ENCODE results near the gene PRPF40B. TPM values are rescaled to one million over a fixed set of nuclear protein-coding genes. Genes with fewer than 3 reads are reported as not detected.

Gene PRPF40B
- total RNA-seq, 1 donor from 2014 or later: 19.9 TPM

DNA sequence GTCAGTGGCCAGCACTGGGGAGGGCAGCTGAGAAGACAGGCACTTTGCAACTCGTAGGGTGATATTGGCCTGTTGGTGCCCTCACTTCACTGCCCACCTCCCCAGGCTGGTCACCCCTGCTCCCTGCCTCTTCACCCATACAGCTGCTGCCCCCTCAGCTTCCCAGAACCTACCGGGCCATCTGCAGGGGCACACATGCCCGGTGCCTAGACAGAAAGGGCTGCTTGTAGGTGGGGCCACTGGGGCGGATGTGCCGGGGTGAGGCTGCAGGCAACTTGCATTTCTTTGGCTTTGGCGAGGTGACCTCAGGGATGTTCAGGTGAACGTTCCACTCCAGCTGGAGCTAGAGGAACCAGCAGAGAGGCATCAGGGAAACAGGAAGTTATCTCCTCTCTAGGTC lies 35.1 kb upstream of the PRPF40B start:
- H3K4me1 ChIP-seq: no peaks in the 10 kb centered on the region
- H3K36me3 ChIP-seq: no peaks in the 10 kb centered on the region
- intact Hi-C loops (cut with DNase I): no loop called here
- no peaks in the 10 kb centered on the region for H3K27me3 ChIP-seq
- no peak overlapping the region for H3K27ac ChIP-seq
- no peak overlapping the region for H3K4me3 ChIP-seq
- ATAC-seq (no peak), DNase-seq (no peak)
- TF ChIP-seq, protein P1, sequence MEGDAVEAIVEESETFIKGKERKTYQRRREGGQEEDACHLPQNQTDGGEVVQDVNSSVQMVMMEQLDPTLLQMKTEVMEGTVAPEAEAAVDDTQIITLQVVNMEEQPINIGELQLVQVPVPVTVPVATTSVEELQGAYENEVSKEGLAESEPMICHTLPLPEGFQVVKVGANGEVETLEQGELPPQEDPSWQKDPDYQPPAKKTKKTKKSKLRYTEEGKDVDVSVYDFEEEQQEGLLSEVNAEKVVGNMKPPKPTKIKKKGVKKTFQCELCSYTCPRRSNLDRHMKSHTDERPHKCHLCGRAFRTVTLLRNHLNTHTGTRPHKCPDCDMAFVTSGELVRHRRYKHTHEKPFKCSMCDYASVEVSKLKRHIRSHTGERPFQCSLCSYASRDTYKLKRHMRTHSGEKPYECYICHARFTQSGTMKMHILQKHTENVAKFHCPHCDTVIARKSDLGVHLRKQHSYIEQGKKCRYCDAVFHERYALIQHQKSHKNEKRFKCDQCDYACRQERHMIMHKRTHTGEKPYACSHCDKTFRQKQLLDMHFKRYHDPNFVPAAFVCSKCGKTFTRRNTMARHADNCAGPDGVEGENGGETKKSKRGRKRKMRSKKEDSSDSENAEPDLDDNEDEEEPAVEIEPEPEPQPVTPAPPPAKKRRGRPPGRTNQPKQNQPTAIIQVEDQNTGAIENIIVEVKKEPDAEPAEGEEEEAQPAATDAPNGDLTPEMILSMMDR (IDR thresholded peaks at IDR 0.05): no peak
- H3K9me3 ChIP-seq: no peaks in the 10 kb centered on the region

DNA sequence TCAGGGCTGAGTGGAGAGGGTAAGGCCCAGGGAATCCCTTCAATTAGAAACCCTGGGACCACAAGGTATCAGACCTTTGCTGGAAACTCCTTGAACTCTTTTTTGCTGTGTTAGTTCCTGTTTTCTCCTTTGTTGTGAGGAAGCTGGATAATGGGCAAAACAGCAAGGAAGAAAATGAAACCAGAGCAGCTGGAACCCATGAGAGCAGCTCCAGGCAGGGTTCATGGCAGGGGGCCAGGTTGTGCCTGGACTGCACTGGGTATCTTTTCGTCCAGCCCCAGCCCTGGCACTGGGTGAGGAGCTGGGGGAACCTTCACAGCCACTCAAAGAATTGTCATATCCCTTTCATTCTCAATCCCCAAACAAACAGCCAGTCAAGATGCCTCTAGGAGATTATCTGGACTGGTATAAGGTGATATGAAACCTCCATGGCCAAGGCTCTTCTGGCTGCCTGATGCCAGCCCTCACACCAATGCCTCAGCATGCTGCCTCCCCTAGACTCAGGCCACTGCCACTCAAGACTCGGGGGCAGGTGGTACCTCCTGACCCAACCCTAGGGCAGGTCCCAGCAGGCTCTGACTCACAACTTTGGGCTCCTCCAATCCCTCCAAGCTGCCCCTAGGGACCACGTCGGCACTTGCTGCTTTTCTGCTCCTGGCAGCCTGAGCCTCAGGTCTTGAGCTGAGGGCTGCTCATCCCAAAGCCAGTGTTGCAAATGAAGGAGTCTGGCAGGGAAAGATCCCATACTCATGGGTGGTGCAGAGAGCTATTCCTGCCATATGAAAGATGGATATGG lies 34.4 kb upstream of the PRPF40B start:
- DNase-seq: no peak
- intact Hi-C loops (cut with DNase I): no loop called here
- no peak for ATAC-seq
- Histone ChIP-seq H3K4me1 (no peaks in the 10 kb centered on the region), H3K4me3 (no peak overlapping the region), H3K36me3 (no peaks in the 10 kb centered on the region), H3K27ac (no peak overlapping the region), H3K9me3 (no peaks in the 10 kb centered on the region), H3K27me3 (no peaks in the 10 kb centered on the region)
- TF ChIP-seq, protein P1 (IDR thresholded peaks at IDR 0.05): no peak

DNA sequence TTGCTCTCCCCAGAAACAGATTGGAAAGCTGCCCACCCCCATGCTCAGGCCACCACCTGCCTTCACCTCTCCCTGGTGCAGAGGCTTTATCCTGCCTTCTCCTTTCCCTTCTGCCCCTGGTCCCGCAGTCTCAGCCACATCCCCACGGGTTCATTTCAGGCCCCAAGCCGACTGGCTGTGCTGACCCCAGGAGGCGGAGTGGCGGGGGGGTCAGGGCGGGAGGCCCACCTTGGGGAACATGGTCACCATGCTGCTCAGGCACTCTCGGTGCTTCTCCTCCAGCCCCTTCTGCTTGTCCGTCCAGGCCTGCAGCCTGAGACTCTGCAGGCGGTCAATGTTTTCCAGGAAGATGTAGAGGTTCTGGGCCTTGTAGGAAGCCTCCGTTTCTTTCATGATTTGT lies 24.8 kb upstream of the PRPF40B start:
- H3K27me3 ChIP-seq: no peaks in the 10 kb centered on the region
- H3K36me3 ChIP-seq: no peaks in the 10 kb centered on the region
- H3K4me3 ChIP-seq: no peak overlapping the region
- TF ChIP-seq, protein P1 (IDR thresholded peaks at IDR 0.05): no peak
- H3K4me1 ChIP-seq: no peaks in the 10 kb centered on the region
- no peak overlapping the region for H3K27ac ChIP-seq
- ATAC-seq (no peak), DNase-seq (no peak)
- intact Hi-C loops (cut with DNase I): no loop called here
- no peaks in the 10 kb centered on the region for H3K9me3 ChIP-seq

DNA sequence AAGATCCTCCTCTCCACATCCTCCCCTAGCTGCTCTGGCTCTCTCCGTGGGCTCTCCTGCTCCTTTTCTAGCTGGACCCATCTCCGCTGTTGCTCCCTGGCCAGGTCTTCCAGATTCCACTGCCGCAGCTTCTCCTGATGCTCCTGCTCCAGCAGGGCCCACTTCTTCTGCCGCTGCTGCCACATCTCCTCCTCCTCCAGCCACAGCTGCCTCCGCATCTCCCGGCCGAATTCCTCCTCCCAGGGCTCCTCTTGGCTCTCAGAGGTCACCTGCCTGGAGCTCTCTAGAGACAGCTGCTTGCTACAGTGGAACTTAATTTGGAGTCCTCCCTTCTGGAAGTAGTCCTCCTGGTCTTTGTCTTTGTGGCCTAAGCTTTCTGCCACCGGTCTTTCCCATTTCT lies 23.4 kb upstream of the PRPF40B start:
- Histone ChIP-seq H3K27ac (no peak overlapping the region), H3K9me3 (no peaks in the 10 kb centered on the region), H3K27me3 (no peaks in the 10 kb centered on the region), H3K4me1 (no peaks in the 10 kb centered on the region), H3K4me3 (no peak overlapping the region), H3K36me3 (no peaks in the 10 kb centered on the region)
- intact Hi-C loops (cut with DNase I): no loop called here
- ATAC-seq (no peak), DNase-seq (no peak)
- TF ChIP-seq, protein P1 (IDR thresholded peaks at IDR 0.05): no peak

DNA sequence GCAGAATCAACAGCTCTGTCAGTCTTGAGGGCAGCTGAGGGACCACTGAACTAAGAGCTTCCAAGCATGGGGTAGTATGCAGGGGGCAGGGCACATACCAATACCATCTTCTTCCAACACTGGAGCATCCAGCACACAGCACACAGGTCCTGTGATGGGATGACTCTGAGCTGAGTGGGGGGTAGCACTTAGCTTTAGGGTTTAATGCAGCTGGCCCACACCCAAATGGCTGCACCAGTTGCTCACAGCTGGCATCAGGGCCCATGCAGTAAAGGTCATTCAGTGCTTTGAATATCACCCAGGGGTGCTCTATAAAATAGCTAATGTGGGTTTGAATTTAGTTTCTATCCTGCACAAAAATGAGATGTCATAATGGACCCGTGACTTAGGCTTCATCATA lies 19.6 kb upstream of the PRPF40B start:
- TF ChIP-seq, protein P1 (IDR thresholded peaks at IDR 0.05): no peak
- no peaks in the 10 kb centered on the region for H3K9me3 ChIP-seq
- ATAC-seq (no peak), DNase-seq (no peak)
- H3K4me1 ChIP-seq: no peaks in the 10 kb centered on the region
- no peak overlapping the region for H3K27ac ChIP-seq
- intact Hi-C loops (cut with DNase I): no loop called here
- no peaks in the 10 kb centered on the region for H3K36me3 ChIP-seq
- H3K4me3 ChIP-seq: no peak overlapping the region
- H3K27me3 ChIP-seq: no peaks in the 10 kb centered on the region
